ENCODE measurements around the gene HOXA3.

HOXA3 gene

DNA sequence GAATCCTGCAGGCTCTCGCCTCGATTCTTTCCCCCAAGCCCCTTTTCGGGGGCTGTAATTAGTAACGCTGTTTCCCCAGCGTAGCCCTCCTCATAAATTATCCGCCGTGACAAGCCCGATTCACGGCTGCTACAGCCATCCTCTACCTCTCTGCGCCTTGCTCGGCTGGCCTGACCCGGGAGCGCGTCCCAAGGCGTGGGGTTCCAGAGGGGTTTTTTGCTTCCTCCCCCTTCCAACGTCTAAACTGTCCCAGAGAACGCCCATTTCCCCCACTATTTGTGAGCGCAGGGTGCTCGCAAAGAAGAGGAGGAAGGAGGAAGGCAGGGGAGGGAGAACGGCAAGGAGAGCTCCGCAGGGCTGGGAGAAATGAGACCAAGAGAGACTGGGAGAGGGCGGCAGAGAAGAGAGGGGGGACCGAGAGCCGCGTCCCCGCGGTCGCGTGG is 9.8 kb downstream of the HOXA3 start:
- no peak for DNase-seq

- no peak for DNase-seq
These were observed 10.3 kb downstream of the HOXA3 start for GRCh38 chr7:27141923-27142579.

DNA sequence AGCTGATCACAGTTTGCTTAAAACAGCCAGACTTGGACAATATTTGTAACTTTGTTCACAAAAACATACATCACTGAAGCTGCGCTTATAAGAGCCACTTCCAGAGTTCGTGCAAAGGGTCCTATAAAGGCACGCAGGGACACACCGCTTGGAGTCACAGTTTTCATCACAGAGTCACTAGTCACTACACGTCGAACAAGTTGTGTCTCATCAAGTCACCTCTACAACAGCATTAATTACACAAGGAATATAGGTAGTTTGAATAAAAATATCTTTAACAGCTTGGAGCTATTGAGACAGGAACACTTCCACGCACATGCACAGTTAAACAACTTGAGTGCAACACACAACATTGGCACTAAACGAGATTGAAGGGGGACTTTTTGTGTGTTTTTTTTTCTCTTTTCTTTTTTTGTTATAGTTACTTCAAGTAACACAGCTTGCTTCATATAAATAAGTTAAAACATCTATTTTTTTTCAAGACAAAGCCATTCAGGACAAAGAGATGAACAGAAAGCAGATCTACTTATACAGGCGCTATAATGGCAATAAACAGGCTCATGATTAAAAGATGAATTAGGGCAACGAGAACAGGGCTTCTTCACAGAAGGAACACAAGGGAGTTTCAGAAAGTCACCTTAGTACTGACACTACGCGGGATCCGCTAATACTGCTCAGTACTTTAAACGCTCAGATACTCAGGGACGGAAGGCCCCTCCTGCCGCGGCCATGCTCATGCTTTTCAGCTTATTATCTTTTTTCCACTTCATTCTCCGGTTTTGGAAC is 11.1 kb downstream of the HOXA3 start:
- no peak for DNase-seq

GRCh38 chr7:27140126-27140857 is 12.1 kb downstream of the HOXA3 start:
- DNase-seq = no peak

GRCh38 chr7:27139334-27140125 is 12.9 kb downstream of the HOXA3 start:
- no peak for DNase-seq

GRCh38 chr7:27138985-27139333 is 13.4 kb downstream of the HOXA3 start:
- DNase-seq = no peak

DNA sequence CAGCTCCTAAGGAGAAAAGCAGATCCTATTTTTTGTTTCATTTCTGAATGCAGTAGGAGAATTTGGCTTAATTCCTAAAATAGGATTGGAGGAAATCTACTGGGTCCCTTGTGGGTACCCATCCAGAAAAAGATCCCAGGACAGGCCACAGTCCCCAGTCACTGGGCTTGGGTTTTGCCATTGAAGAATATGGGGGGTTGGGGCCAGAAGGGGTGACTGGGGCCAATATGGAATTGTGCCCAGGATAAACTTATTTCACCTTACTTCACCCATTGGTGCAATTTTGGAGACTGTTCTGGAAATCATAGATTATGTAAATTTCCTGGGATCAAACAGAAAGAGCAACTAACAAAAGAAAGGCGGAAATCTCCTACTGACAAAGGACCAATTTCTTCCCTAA is 13.9 kb downstream of the HOXA3 start:
- no peak for DNase-seq

GRCh38 chr7:27137640-27138315 is 14.6 kb downstream of the HOXA3 start:
- no peak for DNase-seq

- no peak for DNase-seq
These were observed 18.0 kb downstream of the HOXA3 start for GRCh38 chr7:27134392-27134791.

DNA sequence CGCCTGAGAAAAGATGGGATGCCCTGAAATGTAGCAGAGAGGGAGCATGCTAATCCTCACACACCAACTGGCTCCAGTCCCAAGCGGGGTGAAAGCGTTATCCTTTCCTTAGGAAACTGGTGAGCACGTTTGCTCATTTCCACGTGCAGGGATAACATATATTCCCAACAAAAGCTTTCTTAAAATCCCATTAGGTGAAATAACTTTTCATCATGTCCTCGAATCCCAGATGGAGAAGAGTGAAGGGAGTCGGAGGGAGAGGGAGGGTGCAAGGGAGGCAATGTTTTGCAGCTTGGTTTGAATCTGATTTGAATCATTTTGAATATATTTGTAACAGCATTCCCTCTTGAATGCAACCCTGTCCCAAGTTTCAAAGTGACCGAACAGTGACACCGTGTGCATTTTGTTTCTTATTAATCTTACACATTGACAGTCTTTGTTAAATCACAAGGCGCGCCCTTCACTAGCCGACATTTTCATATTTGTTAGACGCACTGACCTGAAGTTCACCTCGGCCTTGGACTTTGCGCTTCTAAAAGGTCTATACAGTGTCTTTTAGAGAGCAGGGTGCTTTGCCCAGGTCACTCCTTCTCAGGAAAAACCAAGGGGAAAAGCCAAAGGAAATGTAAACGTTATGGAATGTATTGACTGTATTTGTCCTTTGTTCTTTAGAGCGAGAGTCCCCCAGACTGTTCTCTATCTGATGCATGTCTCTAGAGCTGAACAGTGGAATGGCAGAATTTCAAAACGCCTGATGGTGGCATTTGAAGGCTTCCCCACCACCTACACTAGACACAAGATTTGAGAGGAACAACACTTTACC is 18.8 kb downstream of the HOXA3 start:
- no peak for DNase-seq

DNA sequence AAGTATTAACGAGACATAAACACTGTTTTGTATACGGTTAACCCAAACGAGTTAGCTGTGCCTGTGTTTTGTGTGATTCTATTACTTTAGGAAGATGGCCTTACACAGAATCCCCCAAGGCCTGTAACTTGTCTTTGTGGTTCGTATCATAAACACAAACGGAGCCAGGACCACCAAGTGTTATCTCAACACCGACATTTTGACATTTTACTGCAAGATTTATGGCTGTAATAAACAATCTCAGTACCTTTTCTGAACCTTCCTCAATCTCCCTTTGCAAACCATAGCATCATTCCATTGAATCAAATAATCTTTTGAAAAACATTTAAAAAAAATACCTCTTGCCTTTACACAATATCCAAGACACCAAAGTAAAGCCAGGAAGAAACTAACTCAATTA is 19.4 kb downstream of the HOXA3 start:
- DNase-seq = no peak

GRCh38 chr7:27132214-27132613 is 20.2 kb downstream of the HOXA3 start:
- DNase-seq = no peak

DNA sequence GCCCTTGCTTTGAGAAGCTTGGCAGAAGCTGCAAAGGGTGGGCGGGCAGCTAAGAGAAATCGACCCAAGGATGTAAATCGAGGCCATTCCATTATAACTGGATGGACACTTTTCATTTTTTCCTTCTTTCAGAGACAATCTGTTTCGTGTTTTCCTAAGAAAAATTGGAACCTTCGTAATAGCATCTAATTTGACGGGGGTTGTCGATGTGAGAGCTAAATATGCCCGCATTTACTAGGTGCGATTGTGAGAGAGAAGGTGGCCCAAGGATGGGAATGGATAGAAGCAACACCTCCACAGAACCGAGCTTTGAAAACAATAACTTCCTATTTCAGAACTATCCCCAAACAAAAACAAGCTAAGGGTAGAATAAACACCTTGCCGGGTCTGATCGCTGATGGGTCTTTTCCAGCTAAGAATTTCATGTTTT is 21.0 kb downstream of the HOXA3 start:
- no peak for DNase-seq

DNA sequence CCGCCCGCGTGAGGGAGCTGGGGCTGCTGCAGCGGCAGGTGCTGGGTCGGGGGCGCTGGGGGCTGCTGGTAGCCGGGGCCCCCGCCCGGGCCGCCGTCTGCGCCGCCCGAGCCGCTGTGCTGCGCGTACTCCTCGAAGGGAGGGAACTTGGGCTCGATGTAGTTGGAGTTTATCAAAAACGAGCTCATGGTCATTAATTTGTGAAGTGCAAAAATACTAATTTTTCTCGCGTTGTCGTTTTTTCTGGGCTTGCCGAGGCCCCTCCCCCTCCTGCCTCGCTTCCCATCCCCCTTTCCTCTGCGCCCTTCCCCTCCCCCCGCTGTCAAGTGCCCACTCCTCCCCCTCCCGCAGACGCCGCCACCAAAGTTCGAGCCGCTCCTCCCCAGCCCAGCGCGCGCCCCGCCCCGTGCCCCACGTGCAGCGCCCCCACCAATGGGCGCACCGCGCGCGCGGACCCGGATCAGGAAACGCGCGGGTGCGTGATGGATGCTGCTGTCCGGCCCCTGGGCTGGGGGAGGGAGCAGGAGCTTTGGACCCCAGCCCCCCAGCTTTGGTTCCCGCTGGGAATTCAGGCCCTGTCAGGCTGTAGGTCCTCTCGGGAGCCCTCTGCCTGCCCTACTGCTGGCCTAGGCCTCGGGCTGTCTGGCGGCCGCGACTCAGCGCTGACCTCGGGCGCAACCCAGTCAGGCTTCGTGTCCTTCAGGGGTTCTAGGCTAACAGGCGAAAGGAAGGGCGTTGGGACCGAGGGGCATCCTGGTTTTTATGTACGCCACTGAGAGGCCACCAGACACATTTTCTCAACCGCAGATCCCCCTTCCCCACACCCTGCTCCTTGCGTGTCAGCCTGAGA is 21.6 kb downstream of the HOXA3 start, which contains the start of gene HOXA4:
HOXA4 (minus strand) TSS at position 218 of the 850 bp plus-strand sequence; CDS start at position 194, 24 bp downstream.
- no peak for DNase-seq

- no peak for DNase-seq
These were observed 22.4 kb downstream of the HOXA3 start for GRCh38 chr7:27129729-27130539.

DNA sequence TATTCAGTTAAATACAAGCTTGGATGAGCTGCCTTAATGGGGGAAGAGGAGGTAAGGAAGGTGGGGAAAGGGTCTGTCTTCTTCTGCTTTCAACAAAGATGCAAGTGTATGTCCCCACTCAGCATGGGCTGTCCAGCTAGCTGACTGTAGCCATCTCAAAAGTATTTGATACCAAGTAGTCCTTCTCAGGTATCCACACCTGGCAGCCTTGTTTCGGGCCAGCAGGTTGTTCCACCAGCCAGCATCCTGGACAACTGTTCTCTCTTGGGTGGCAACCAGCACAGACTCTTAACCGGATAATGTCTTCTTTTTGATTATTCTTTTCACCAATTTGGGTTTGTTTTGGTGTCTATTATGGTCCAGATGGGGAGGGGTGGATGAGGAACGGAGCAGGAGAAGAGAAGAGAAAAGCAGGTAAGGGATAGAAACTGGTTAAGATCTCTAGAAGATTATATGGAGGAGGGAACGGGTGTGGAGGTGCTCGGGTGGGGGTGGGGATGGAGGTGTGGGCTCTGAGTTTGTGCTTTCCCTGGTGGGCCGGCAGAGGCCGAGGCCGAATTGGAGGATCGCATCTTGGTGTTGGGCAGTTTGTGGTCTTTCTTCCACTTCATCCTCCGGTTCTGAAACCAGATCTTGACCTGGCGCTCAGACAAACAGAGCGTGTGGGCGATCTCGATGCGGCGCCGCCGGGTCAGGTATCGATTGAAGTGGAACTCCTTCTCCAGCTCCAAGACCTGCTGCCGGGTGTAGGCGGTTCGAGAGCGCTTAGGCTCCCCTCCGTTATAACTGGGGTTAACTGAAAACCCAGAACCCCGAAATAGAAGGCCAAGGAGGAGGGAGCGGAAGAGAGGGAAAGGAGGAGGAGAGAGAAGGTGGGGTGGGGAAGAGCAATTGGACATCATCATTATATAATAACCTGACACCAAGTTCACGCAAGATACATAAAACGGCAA is 23.3 kb downstream of the HOXA3 start:
- no peak for DNase-seq

DNA sequence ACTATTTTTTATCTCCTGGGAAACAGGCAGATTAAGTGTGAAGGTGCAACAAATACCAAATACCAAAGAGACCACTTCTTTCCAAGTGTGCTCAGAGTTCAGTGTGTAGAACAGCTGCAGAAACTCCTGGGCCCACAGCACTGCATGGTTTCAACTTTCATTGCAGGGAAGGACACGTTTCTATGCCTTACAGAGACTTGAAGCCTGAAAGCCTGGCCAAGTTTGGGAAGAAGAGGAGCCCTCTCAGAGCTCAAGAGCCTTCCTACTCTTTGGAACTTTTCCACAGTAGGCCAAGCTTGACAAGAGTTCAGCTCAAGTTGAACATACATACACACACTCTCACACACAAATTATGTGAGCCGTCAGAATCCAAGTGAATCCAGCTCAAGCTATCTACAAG is 24.3 kb downstream of the HOXA3 start:
- no peak for DNase-seq

GRCh38 chr7:27126596-27127327 is 25.6 kb downstream of the HOXA3 start:
- no peak for DNase-seq

Measured in SHP77 treated with DMSO at 0.1 percent for 48 hours (cell line).